ENCODE data around the gene REEP1. TPM values are rescaled to one million over a fixed set of nuclear protein-coding genes. Genes with fewer than 3 reads are reported as not detected.
A peak's percentile ranks its signal among the peaks of the same experiment; 100 is the strongest.

REEP1 gene
- total and polyA plus RNA-seq, 2 of the 8 experiments (the other 6 are each of a cell fraction or from before 2014, with no cell fraction given), result 0.74 to 1.5 TPM

DNA sequence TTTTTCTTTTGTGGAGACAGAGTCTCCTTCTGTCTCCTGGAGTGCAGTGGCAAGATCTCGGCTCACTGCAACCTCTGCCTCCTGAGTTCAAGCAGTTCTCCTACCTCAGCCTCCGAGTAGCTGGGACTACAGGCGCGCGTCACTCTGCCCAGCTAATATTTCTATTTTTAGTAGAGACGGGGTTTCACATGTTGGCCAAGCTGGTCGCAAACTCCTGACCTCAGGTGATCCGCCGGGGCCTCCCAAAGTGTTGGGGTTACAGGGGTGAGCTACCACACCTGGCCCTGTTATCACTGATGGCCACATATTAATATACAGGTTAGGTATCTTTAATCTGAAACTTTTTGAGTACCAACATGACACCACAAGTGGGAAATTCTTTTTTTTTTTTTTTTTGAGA is 134.7 kb downstream of the REEP1 start:
- no peak overlapping the region for H4K8ac ChIP-seq (ENCODE audit: extremely low read depth, insufficient read depth, low read length)
- peaks cover 0 to 1% of the 10 kb centered on the region in 2 experiments for H4K20me1 ChIP-seq (replicated peaks in 1 of 2; ENCODE audit: control insufficient read depth in 1 of 2, insufficient read depth in 2 of 2, low read length in 2 of 2)
- H3K4me2 ChIP-seq (ENCODE audit: insufficient read depth in 1 of 2, low read depth in 2 of 2, low read length in 2 of 2), result peak overlapping the region in 1 of 2 experiments; percentile 6; a peak in 3 of 4 replicates
- TF ChIP-seq CREB1 (IDR thresholded peaks at IDR 0.05), result no peak
- TF ChIP-seq TCF12 (IDR thresholded peaks at IDR 0.05; ENCODE audit: low read depth, low read length), result no peak
- TF ChIP-seq ASH2L (IDR thresholded peaks at IDR 0.05; ENCODE audit: low read length), result no peak
- TF ChIP-seq, protein P1, sequence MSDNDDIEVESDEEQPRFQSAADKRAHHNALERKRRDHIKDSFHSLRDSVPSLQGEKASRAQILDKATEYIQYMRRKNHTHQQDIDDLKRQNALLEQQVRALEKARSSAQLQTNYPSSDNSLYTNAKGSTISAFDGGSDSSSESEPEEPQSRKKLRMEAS (IDR thresholded peaks at IDR 0.05), result no peak
- no peak overlapping the region for H2BK120ac ChIP-seq (replicated peaks; ENCODE audit: low read depth, low read length)
- no peak overlapping the region for H3K18ac ChIP-seq (ENCODE audit: extremely low read depth, low read length)
- H3K27ac ChIP-seq (ENCODE audit: low read depth, low read length), result no peak overlapping the region
- H3K9ac ChIP-seq (replicated peaks in 1 of 4; ENCODE audit: extremely low read depth in 1 of 4, low read depth in 3 of 4, low read length in 3 of 4), result no peak overlapping the region
- peaks cover 0 to 45% of the 10 kb centered on the region in 2 experiments for H3K79me2 ChIP-seq (ENCODE audit: control insufficient read depth in 1 of 2, insufficient read depth in 2 of 2, low read length in 2 of 2)
- H3K4ac ChIP-seq (replicated peaks; ENCODE audit: insufficient read length, low read depth, low read length), result no peak overlapping the region
- H3K9me3 ChIP-seq (ENCODE audit: insufficient read depth in 2 of 2, low read depth in 1 of 2, low read length in 1 of 2), result no peaks in the 10 kb centered on the region
- no peaks in the 10 kb centered on the region for H3K27me3 ChIP-seq (replicated peaks in 1 of 4; ENCODE audit: control insufficient read depth in 3 of 4, extremely low read depth in 1 of 4, insufficient read depth in 3 of 4, low read length in 3 of 4)
- H2BK12ac ChIP-seq (ENCODE audit: low read depth, low read length), result no peak overlapping the region
- H2AK5ac ChIP-seq (ENCODE audit: low read depth, low read length), result no peak overlapping the region
- H3K36me3 ChIP-seq (ENCODE audit: control insufficient read depth in 2 of 4, insufficient read depth in 4 of 4, low read length in 3 of 4), result peaks cover 4 to 14% (median 7%) of the 10 kb centered on the region in 4 experiments; a peak in 7 of 8 replicates
- no peak overlapping the region for H2AFZ ChIP-seq (ENCODE audit: low read length)
- peaks cover 5% of the 10 kb centered on the region for H3K79me1 ChIP-seq (ENCODE audit: low read depth, low read length)
- ChIA-PET CTCF (ENCODE audit: partially characterized antibody) (interaction anchor here (1.2 to 2.3 kb wide), 5 partner anchors 18 to 275 kb away, joined by 3 to 12 read pairs (median 4); no protein-coding TSS in a partner anchor), POLR2A (ENCODE audit: partially characterized antibody) (interaction anchor here (0.5 to 0.7 kb wide), 2 partner anchors 665 to 722 kb away, joined by 3 read pairs; no protein-coding TSS in a partner anchor)
- H3K4me3 ChIP-seq (ENCODE audit: extremely low read depth in 1 of 4, insufficient read depth in 2 of 4, low read depth in 3 of 4, low read length in 4 of 4), result peak overlapping the region in 1 of 4 experiments; percentile 10; a peak in 1 of 8 replicates
- no peak overlapping the region for H3K23ac ChIP-seq (ENCODE audit: insufficient read length)
- H3K4me1 ChIP-seq (replicated peaks in 1 of 4; ENCODE audit: control insufficient read depth in 3 of 4, insufficient read depth in 4 of 4, low read length in 3 of 4), result peaks cover 0 to 6% (median 2%) of the 10 kb centered on the region in 4 experiments; a peak in 3 of 7 replicates
- H3K56ac ChIP-seq (replicated peaks; ENCODE audit: insufficient read length, low read depth, low read length), result no peak overlapping the region
- no peak overlapping the region for H2BK5ac ChIP-seq (ENCODE audit: low read depth, low read length)
- no peak for FAIRE-seq
- H2BK20ac ChIP-seq (ENCODE audit: low read length), result no peak overlapping the region
- no peak overlapping the region for H2BK15ac ChIP-seq (ENCODE audit: low read length)
- 82% methylated on average over 9 of the region's 9 CpGs; no CpG with 5 or more reads in 1 of the 2 experiments for WGBS, 2 experiments (ENCODE audit: extremely low coverage in 1 of 2, insufficient coverage in 1 of 2, insufficient read length in 1 of 2, insufficient replicate concordance in 2 of 2, low coverage in 1 of 2, low lambda C conversion rate in 2 of 2, missing lambda C conversion rate in 1 of 2)
- no peak overlapping the region for H3K14ac ChIP-seq (ENCODE audit: insufficient read length)
- no peak for DNase-seq (ENCODE audit: low read depth in 1 of 2, low spot score in 2 of 2)
- H4K91ac ChIP-seq (replicated peaks; ENCODE audit: insufficient read length, low read length), result no peak overlapping the region
- no peaks in the 10 kb centered on the region for H3K23me2 ChIP-seq (ENCODE audit: low read depth, low read length)
- H4K5ac ChIP-seq (ENCODE audit: insufficient read length, low read depth, low read length), result no peak overlapping the region

Data from H1 (cell line).